ENCODE measurements around the gene MEGF9. TPM values are rescaled to one million over a fixed set of nuclear protein-coding genes. Genes with fewer than 3 reads are reported as not detected.
"Not testable (repeated sequence)": the region's sequence is repeated elsewhere in the genome, so short reads cannot be mapped to it uniquely, and the experiment has no call there.

Gene MEGF9
- total RNA-seq, 3 donors from 2014 or later (not counting 1 experiment from before 2014, with no cell fraction given): 17.5 to 25.9 (median 22.3) TPM

DNA sequence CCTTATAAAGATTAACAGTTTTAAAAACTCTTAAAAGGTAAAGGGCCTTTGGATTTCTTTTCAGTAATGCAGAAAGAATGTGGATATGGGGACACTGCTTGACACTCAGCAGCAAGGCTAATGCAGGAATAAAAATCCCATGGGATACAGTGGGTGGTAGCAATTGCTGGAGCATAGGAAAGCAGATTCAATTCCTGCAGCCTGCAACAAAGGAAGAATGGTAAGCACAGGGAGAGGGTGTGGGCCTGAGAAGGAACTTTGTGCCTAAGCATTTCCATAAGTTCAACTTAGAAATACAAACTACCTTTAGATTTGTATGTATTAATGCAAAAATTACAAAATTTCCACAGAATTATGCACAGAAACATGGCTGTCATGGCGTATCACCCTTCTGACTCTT is 68.5 kb downstream of the MEGF9 start:
- 92% methylated on average over 1 of the region's 1 CpG for WGBS (ENCODE audit: insufficient coverage)
- ATAC-seq (no peak), DNase-seq (no peak)
- Histone ChIP-seq H3K27me3 (ENCODE audit: control insufficient read depth, insufficient read depth, low read length) (no peaks in the 10 kb centered on the region), H3K9me3 (ENCODE audit: control insufficient read depth, insufficient read depth, low read length) (no peaks in the 10 kb centered on the region), H3K27ac (ENCODE audit: low read length) (no peak overlapping the region), H3K36me3 (ENCODE audit: control insufficient read depth, insufficient read depth, low read length) (no peaks in the 10 kb centered on the region), H3K4me1 (ENCODE audit: control insufficient read depth, insufficient read depth, low read length) (no peaks in the 10 kb centered on the region), H3K4me3 (ENCODE audit: low read length) (no peak overlapping the region)
- Mint-ChIP-seq H3K4me3 (no peak overlapping the region), H3K4me1 (peaks cover 19 to 23% of the 10 kb centered on the region in 2 donors), H3K9me3 (no peaks in the 10 kb centered on the region), H3K27ac (no peak overlapping the region), H3K27me3 (ENCODE audit: low read depth in 2 of 2) (no peaks in the 10 kb centered on the region), H3K36me3 (no peaks in the 10 kb centered on the region)
- intact Hi-C loops (cut with micrococcal nuclease): no loop called here
- TF ChIP-seq, protein P1, sequence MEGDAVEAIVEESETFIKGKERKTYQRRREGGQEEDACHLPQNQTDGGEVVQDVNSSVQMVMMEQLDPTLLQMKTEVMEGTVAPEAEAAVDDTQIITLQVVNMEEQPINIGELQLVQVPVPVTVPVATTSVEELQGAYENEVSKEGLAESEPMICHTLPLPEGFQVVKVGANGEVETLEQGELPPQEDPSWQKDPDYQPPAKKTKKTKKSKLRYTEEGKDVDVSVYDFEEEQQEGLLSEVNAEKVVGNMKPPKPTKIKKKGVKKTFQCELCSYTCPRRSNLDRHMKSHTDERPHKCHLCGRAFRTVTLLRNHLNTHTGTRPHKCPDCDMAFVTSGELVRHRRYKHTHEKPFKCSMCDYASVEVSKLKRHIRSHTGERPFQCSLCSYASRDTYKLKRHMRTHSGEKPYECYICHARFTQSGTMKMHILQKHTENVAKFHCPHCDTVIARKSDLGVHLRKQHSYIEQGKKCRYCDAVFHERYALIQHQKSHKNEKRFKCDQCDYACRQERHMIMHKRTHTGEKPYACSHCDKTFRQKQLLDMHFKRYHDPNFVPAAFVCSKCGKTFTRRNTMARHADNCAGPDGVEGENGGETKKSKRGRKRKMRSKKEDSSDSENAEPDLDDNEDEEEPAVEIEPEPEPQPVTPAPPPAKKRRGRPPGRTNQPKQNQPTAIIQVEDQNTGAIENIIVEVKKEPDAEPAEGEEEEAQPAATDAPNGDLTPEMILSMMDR (IDR thresholded peaks at IDR 0.05): no peak

GRCh38 chr9:120643061-120643460 is 71.2 kb downstream of the MEGF9 start:
- no peak overlapping the region for H3K27ac Mint-ChIP-seq
- H3K4me3 Mint-ChIP-seq: no peak overlapping the region

DNA sequence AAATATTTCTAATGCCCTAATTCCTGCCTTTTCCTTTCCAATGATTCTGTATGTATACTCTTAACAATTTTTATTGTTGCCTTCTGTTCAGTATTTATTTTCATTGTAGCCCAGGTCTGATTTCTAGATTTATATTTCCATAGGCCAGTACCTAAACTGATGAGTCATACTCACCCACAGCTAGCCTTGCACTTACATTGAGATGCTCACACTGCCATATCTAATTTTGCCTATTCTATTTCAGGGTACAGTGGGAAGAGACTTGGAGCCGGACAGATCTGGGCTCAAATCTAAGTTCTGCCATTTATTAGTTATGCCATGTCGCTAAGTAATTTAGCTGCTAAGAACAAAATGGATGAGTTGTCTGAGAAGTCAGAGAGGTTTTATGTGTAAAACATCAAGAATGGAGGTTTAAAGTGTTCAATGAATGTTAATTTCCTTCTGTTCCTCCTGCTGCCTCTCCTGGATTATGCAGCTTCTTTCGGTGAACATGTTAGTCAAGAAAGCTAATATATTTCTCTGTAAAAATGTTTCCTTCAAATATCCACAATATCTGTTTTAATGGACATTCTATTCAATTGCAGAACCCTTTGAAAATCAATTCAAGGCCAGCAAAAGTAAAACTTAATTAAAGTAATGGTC is 72.0 kb downstream of the MEGF9 start:
- Mint-ChIP-seq H3K4me3 (no peak overlapping the region), H3K27me3 (ENCODE audit: low read depth in 2 of 2) (no peaks in the 10 kb centered on the region), H3K36me3 (no peaks in the 10 kb centered on the region), H3K27ac (peak overlapping the region; percentile 9 to 48), H3K4me1 (peaks cover 14 to 15% of the 10 kb centered on the region in 2 donors), H3K9me3 (no peaks in the 10 kb centered on the region)
- DNase-seq (no peak), ATAC-seq (peak in 2 of 3 donors; percentile 28 to 31)
- no peaks in the 10 kb centered on the region for H3K4me1 ChIP-seq (ENCODE audit: control insufficient read depth, insufficient read depth, low read length)
- H3K36me3 ChIP-seq (ENCODE audit: control insufficient read depth, insufficient read depth, low read length): no peaks in the 10 kb centered on the region
- TF ChIP-seq, protein P1 (IDR thresholded peaks at IDR 0.05): no peak
- H3K9me3 ChIP-seq (ENCODE audit: control insufficient read depth, insufficient read depth, low read length): no peaks in the 10 kb centered on the region
- no peak overlapping the region for H3K27ac ChIP-seq (ENCODE audit: low read length)
- 90% methylated on average over 2 of the region's 3 CpGs for WGBS (ENCODE audit: insufficient coverage)
- no peaks in the 10 kb centered on the region for H3K27me3 ChIP-seq (ENCODE audit: control insufficient read depth, insufficient read depth, low read length)
- intact Hi-C loops (cut with micrococcal nuclease): no loop called here
- no peak overlapping the region for H3K4me3 ChIP-seq (ENCODE audit: low read length)

More at GRCh38 chr9:120643061-120643460, 71.2 kb downstream of the MEGF9 start:
- Histone ChIP-seq H3K27me3 (ENCODE audit: control insufficient read depth, insufficient read depth, low read length) (no peaks in the 10 kb centered on the region), H3K4me3 (ENCODE audit: low read length) (no peak overlapping the region), H3K9me3 (ENCODE audit: control insufficient read depth, insufficient read depth, low read length) (no peaks in the 10 kb centered on the region), H3K36me3 (ENCODE audit: control insufficient read depth, insufficient read depth, low read length) (no peaks in the 10 kb centered on the region), H3K4me1 (ENCODE audit: control insufficient read depth, insufficient read depth, low read length) (no peaks in the 10 kb centered on the region), H3K27ac (ENCODE audit: low read length) (no peak overlapping the region)
- no peaks in the 10 kb centered on the region for H3K36me3 Mint-ChIP-seq
- intact Hi-C loops (cut with micrococcal nuclease): no loop called here
- TF ChIP-seq, protein P1 (IDR thresholded peaks at IDR 0.05): no peak
- peaks cover 18 to 19% of the 10 kb centered on the region in 2 donors for H3K4me1 Mint-ChIP-seq
- DNase-seq (no peak), ATAC-seq (no peak)
- no peaks in the 10 kb centered on the region for H3K9me3 Mint-ChIP-seq
- H3K27me3 Mint-ChIP-seq (ENCODE audit: low read depth in 2 of 2): no peaks in the 10 kb centered on the region

DNA sequence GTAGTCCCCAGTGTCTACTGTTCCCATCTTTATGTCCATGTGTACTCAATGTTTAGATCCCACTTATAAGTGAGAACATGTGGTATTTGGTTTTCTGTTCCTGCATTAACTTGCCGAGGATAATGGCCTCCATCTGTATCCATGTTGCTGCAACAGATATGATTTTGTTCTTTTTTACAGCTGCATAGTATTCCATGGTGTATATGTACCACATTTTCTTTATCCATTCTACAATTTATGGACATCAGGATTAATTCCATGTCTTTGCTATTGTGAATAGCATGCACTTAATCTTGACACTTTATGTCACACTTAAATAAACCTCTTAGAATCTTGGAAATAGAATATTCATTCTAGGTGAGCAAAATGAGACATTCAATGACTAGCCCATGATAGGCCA is 73.4 kb downstream of the MEGF9 start:
- whole genome bisulfite sequencing (ENCODE audit: insufficient coverage): 100% methylated on average over 1 of the region's 1 CpG
- H3K27me3 ChIP-seq (ENCODE audit: control insufficient read depth, insufficient read depth, low read length); H3K36me3 Mint-ChIP-seq; ATAC-seq; H3K27ac ChIP-seq (ENCODE audit: low read length); H3K9me3 Mint-ChIP-seq; H3K36me3 ChIP-seq (ENCODE audit: control insufficient read depth, insufficient read depth, low read length); H3K4me3 Mint-ChIP-seq; H3K4me1 ChIP-seq (ENCODE audit: control insufficient read depth, insufficient read depth, low read length); H3K27me3 Mint-ChIP-seq (ENCODE audit: low read depth in 2 of 2); H3K27ac Mint-ChIP-seq; DNase-seq; H3K4me3 ChIP-seq (ENCODE audit: low read length); intact Hi-C loops (cut with micrococcal nuclease); H3K9me3 ChIP-seq (ENCODE audit: control insufficient read depth, insufficient read depth, low read length): not testable (repeated sequence)
- peaks cover 14 to 15% of the 10 kb centered on the region in 2 donors for H3K4me1 Mint-ChIP-seq

All from natural killer cell (primary cell).